ENCODE data around the gene CXCL9. TPM values are rescaled to one million over a fixed set of nuclear protein-coding genes. Genes with fewer than 3 reads are reported as not detected.
"Not testable (repeated sequence)": the region's sequence is repeated elsewhere in the genome, so short reads cannot be mapped to it uniquely, and the experiment has no call there.

CXCL9 gene
- total RNA-seq, 2 donors from 2014 or later: 1.4 TPM; not detected in 1

DNA sequence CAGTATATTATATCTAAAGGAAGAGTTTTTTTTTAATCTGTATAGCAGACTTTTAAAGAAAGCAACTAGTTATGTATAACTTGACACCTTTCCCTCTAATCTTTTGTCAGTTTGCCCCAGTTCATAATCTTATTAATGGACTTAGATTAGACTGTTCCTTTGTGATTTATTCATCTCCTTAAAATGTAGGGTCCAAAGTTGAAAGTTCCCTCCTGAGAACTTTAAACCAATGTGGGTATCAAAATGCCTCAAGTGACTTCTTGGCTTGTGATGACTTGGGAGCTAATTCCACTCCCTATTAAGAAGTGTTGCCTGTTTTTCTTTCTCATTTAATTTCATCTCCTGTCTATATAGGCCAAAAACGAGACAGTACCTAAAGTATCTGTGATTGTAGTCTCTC, 10.2 kb downstream of the CXCL9 start:
- H3K36me3 Mint-ChIP-seq: no peaks in the 10 kb centered on the region

GRCh38 chr4:75995727-75996126, 11.6 kb downstream of the CXCL9 start:
- peak in 1 of 2 donors; percentile 17 for DNase-seq (ENCODE audit: low spot score in 2 of 2)
- Mint-ChIP-seq H3K27ac (peak overlapping the region in 1 of 2 donors; percentile 67), H3K9me3 (no peaks in the 10 kb centered on the region), H3K36me3 (peaks cover 0 to 5% of the 10 kb centered on the region in 2 donors)
- peak in 1 of 2 donors; percentile 19 for ATAC-seq

More for the DNA sequence above, 10.2 kb downstream of the CXCL9 start:
- no peak for ATAC-seq
- no peak overlapping the region for H3K27ac Mint-ChIP-seq
- DNase-seq (ENCODE audit: low spot score in 2 of 2): no peak
- H3K9me3 Mint-ChIP-seq: no peaks in the 10 kb centered on the region

- ATAC-seq (no peak), DNase-seq (ENCODE audit: low spot score in 2 of 2) (no peak)
- Mint-ChIP-seq H3K27ac (no peak overlapping the region), H3K9me3 (peaks cover 0 to 5% of the 10 kb centered on the region in 2 donors), H3K36me3 (peaks cover 19 to 22% of the 10 kb centered on the region in 2 donors)
Observed at GRCh38 chr4:75992462-75992861, 14.8 kb downstream of the CXCL9 start.

DNA sequence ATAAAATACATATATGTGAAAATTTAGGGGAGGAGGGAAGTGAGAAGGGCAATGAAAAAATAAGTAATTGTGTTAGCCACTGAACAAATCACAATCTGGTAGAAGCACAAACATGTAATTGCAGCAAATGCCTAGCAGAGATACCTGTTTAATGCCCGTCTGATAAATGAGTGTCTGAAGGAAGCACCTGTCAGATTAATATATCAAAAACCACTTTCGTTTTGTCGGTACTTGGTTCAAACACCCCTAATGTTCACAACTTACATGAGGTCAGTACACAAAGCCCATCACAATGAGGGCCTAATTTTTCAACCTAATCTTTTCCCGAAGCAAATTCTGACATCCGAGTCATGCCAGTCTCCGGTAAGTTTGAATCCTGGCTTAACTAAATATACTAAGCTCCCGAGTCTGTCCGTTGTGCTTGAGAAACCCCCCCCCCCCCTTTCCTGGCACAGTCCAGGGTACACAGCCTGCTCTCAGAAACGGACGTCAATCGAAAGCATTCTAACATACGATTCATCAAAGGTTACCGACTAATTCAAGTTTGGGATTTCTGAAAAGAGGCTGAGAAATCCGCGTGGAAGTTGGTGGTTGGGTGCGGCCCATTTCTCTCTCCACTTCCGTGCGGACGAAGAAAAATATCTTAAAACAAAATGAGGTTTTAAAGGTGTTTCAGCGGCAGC, 17.3 kb downstream of the CXCL9 start:
- Mint-ChIP-seq H3K9me3 (peaks cover 0 to 5% of the 10 kb centered on the region in 2 donors), H3K36me3 (peaks cover 19 to 22% of the 10 kb centered on the region in 2 donors), H3K27ac (peak overlapping the region; percentile 88 to 92)
- no peak for DNase-seq (ENCODE audit: low spot score in 2 of 2)
- ATAC-seq: peak in 1 of 2 donors; percentile 2

GRCh38 chr4:75985116-75985515, 22.2 kb downstream of the CXCL9 start:
- H3K27ac Mint-ChIP-seq: no peak overlapping the region
- ATAC-seq (no peak), DNase-seq (ENCODE audit: low spot score in 2 of 2) (no peak)
- H3K9me3 Mint-ChIP-seq: peaks cover 0 to 5% of the 10 kb centered on the region in 2 donors
- H3K36me3 Mint-ChIP-seq: peaks cover 15 to 28% of the 10 kb centered on the region in 2 donors

DNA sequence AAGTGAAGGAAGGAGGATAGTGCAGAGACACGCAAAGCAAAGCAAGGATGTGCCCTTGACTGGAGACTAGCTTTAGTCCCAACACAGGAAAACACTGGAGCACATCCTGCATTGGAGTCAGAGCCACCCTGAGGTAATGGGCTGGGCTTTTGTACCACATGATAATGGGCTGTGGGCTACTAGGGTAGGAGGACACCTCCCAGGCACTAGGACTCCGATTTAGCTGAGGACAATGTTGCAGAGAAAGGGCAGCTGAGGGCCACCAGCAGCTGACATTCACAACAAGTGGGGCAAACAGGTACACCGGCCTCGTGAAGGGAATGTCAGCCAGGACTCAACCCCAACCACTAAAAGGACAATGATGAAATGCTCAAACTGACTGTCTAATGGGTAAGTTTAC, 26.7 kb downstream of the CXCL9 start:
- Mint-ChIP-seq H3K9me3 (no peaks in the 10 kb centered on the region), H3K27ac (no peak overlapping the region), H3K36me3 (peaks cover 14 to 22% of the 10 kb centered on the region in 2 donors)
- ATAC-seq (no peak), DNase-seq (ENCODE audit: low spot score in 2 of 2) (no peak)

DNA sequence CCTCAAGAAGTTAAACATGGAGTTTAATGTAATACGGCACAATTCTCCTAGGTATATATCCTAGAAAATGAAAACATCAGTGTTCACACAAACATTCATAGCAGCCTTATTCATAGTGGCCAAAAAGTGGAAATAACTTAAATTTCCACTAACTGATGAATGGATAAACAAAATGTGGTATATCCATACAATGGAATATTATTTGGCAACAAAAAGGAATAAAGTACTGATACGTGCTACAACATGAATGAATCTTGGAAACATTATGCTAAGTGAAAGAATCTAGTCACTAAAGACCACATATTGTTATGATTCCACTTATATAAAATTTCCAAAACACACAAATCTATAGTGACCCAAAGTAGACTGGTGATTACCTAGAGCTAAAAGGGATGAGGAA, 31.1 kb downstream of the CXCL9 start:
- peaks cover 10 to 23% of the 10 kb centered on the region in 2 donors for H3K36me3 Mint-ChIP-seq

GRCh38 chr4:75973766-75974165, 33.5 kb downstream of the CXCL9 start:
- peaks cover 10 to 30% of the 10 kb centered on the region in 2 donors for H3K36me3 Mint-ChIP-seq
- ATAC-seq: no peak
- DNase-seq (ENCODE audit: low spot score in 2 of 2): no peak
- H3K27ac Mint-ChIP-seq: no peak overlapping the region
- H3K9me3 Mint-ChIP-seq: no peaks in the 10 kb centered on the region

More for the DNA sequence above, 31.1 kb downstream of the CXCL9 start:
- ATAC-seq (no peak), DNase-seq (ENCODE audit: low spot score in 2 of 2) (no peak)
- H3K27ac Mint-ChIP-seq: no peak overlapping the region
- no peaks in the 10 kb centered on the region for H3K9me3 Mint-ChIP-seq

GRCh38 chr4:75968084-75968483, 39.2 kb downstream of the CXCL9 start:
- DNase-seq (ENCODE audit: low spot score in 2 of 2): no peak
- no peak overlapping the region for H3K27ac Mint-ChIP-seq
- H3K9me3 Mint-ChIP-seq: peaks cover 0 to 9% of the 10 kb centered on the region in 2 donors
- ATAC-seq: no peak
- H3K36me3 Mint-ChIP-seq: peaks cover 46 to 66% of the 10 kb centered on the region in 2 donors

DNA sequence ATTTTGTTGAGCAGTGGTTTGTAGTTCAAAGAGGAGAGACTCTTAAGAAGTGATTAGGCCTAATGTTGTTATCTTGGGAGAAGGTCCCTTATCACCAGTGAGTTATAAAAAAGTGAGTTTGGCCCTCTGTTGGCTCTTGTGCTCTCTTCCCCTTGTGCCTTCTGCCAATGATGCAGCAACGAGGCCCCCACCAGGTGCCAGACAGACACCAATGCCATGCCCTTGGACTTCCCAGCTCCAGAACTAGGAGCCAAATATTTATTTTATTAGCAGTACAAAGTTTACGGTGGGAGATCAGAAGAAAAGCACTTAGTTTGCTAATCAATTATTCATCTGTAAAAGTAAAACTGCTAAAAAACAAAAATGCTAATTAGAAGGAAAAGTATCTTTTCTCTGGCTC, 43.8 kb downstream of the CXCL9 start:
- no peak for DNase-seq (ENCODE audit: low spot score in 2 of 2)
- H3K27ac Mint-ChIP-seq: peak overlapping the region; percentile 54 to 87
- peaks cover 50 to 80% of the 10 kb centered on the region in 2 donors for H3K36me3 Mint-ChIP-seq
- ATAC-seq: no peak
- H3K9me3 Mint-ChIP-seq: peaks cover 0 to 9% of the 10 kb centered on the region in 2 donors

DNA sequence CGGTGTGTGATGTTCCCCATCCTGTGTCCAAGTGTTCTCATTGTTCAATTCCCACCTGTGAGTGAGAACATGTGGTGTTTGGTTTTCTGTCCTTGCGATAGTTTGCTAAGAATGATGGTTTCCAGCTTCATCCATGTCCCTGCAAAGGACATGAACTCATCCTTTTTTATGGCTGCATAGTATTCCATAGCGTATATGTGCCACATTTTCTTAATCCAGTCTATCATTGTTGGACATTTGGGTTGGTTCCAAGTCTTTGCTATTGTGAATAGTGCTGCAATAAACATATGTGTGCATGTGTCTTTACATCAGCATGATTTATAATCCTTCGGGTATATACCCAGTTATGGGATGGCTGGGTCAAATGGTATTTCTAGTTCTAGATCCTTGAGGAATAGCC, 45.2 kb downstream of the CXCL9 start:
- not testable (repeated sequence) for ATAC-seq; H3K27ac Mint-ChIP-seq; H3K9me3 Mint-ChIP-seq; DNase-seq (ENCODE audit: low spot score in 2 of 2)
- peaks cover 39 to 72% of the 10 kb centered on the region in 2 donors for H3K36me3 Mint-ChIP-seq

GRCh38 chr4:75958546-75958945, 48.8 kb downstream of the CXCL9 start:
- ATAC-seq; DNase-seq (ENCODE audit: low spot score in 2 of 2); H3K9me3 Mint-ChIP-seq: not testable (repeated sequence)
- Mint-ChIP-seq H3K36me3 (peaks cover 20 to 43% of the 10 kb centered on the region in 2 donors), H3K27ac (peak overlapping the region in 1 of 2 donors; percentile 47)

- H3K27ac Mint-ChIP-seq; DNase-seq (ENCODE audit: low spot score in 2 of 2); ATAC-seq; H3K9me3 Mint-ChIP-seq: not testable (repeated sequence)
- peaks cover 11 to 14% of the 10 kb centered on the region in 2 donors for H3K36me3 Mint-ChIP-seq
Observed at GRCh38 chr4:75954811-75955210, 52.5 kb downstream of the CXCL9 start.

- peak overlapping the region; percentile 10 to 22 for H3K27ac Mint-ChIP-seq
- no peak for ATAC-seq
- no peak for DNase-seq (ENCODE audit: low spot score in 2 of 2)
- H3K9me3 Mint-ChIP-seq: no peaks in the 10 kb centered on the region
- H3K36me3 Mint-ChIP-seq: peaks cover 11 to 14% of the 10 kb centered on the region in 2 donors
Observed at GRCh38 chr4:75953509-75953908, 53.8 kb downstream of the CXCL9 start.

Other genes starting within 250 kb of the CXCL9 start
- under 1 TPM in 1 of 2 donors, not detected in 1; 0.54 TPM for gene PPEF2, start 105.1 kb downstream of the CXCL9 start, total RNA-seq
- gene NAAA, start 66.5 kb downstream of the CXCL9 start, total RNA-seq: 10 to 100 TPM; 17.4 to 22.8 TPM
- gene SDAD1, start 16.6 kb downstream of the CXCL9 start, total RNA-seq: 10 to 100 TPM; 21.4 to 43.3 TPM
- 1 to 10 TPM in 1 of 2 donors, under 1 TPM in 1; 0.20 to 1.2 TPM for gene CXCL10, start 16.0 kb upstream of the CXCL9 start, total RNA-seq
- gene CXCL11, start 28.6 kb upstream of the CXCL9 start, total RNA-seq: under 1 TPM; 0.21 to 0.23 TPM
- under 1 TPM in 1 of 2 donors, not detected in 1; 0.82 TPM for gene ART3, start 67.2 kb upstream of the CXCL9 start, total RNA-seq
- 10 to 100 TPM; 63.6 to 72.8 TPM for gene NUP54, start 140.9 kb upstream of the CXCL9 start, total RNA-seq
- gene SCARB2, start 206.3 kb upstream of the CXCL9 start, total RNA-seq: 1 to 10 TPM; 2.3 to 6.5 TPM
- not detected for gene FAM47E, start 244.2 kb upstream of the CXCL9 start, total RNA-seq

All from activated naive CD4-positive, alpha-beta T cell treated with anti-CD3 and anti-CD28 coated beads, Interleukin-2, amount 50 U/mL, for 72 hours (primary cell).